Activated CD4-positive, alpha-beta T cell treated with anti-CD3 and anti-CD28 coated beads for 36 hours (primary cell): ENCODE data around the gene TTC27. TPM values are rescaled to one million over a fixed set of nuclear protein-coding genes. Genes with fewer than 3 reads are reported as not detected.

Experiments used
- ATAC-seq: fragments of 200-7000 bp; cut with Tn5 transposase; one replicate; pipeline ENCODE4 v1.10.0; 2021; ENCODE audit warnings: mild to moderate bottlenecking, moderate library complexity
- CTCF ChIA-PET: fragments of 350-600 bp; sonication (Branson Sonifier 250); formaldehyde crosslinking; loops from one replicate; lab custom pipeline; 2021; ENCODE audit warnings: antibody characterized with exemption; lab: Charles Lee
- POLR2A ChIA-PET: fragments of 350-600 bp; sonication (Branson Sonifier 250); formaldehyde crosslinking; loops from one replicate; lab custom pipeline; 2021; ENCODE audit warnings: antibody characterized with exemption, inconsistent platforms; lab: Charles Lee
- DNase-seq: peaks from one replicate; pipeline ENCODE4 v3.0.0-alpha.2; 2020
- H3K27ac Mint-ChIP-seq: one replicate; pipeline ENCODE4 v1.8.0; 2021; ENCODE audit warnings: mixed read lengths
- H3K27me3 Mint-ChIP-seq: one replicate; pipeline ENCODE4 v1.8.0; 2021; ENCODE audit warnings: mixed read lengths
- H3K36me3 Mint-ChIP-seq: one replicate; pipeline ENCODE4 v1.8.0; 2021; ENCODE audit warnings: low read depth, mixed read lengths
- H3K4me1 Mint-ChIP-seq: one replicate; pipeline ENCODE4 v1.8.0; 2021; ENCODE audit warnings: mixed read lengths
- H3K4me3 Mint-ChIP-seq: one replicate; pipeline ENCODE4 v1.8.0; 2021; ENCODE audit warnings: mild to moderate bottlenecking, moderate library complexity, mixed read lengths
- H3K9me3 Mint-ChIP-seq: one replicate; pipeline ENCODE4 v1.8.0; 2021; ENCODE audit warnings: low read depth, mixed read lengths
- intact Hi-C, 2 experiments: fragments of 100-400 bp; cut with DNase I in 1 of 2; cut with micrococcal nuclease in 1 of 2; formaldehyde crosslinking; loops; one replicate each; pipeline versions ENCODE4 v1.14.2 to v1.15.1; 2022 to 2024; cut with DNase I, micrococcal nuclease
- total RNA-seq, 2 experiments: library from RNA; stranded (reverse); gene quantifications; one replicate each; pipeline ENCODE4 v1.2.3, GENCODE V29; 2021

TTC27 gene
- total RNA-seq, result 10 to 100 TPM; 32.7 to 33.7 TPM

DNA sequence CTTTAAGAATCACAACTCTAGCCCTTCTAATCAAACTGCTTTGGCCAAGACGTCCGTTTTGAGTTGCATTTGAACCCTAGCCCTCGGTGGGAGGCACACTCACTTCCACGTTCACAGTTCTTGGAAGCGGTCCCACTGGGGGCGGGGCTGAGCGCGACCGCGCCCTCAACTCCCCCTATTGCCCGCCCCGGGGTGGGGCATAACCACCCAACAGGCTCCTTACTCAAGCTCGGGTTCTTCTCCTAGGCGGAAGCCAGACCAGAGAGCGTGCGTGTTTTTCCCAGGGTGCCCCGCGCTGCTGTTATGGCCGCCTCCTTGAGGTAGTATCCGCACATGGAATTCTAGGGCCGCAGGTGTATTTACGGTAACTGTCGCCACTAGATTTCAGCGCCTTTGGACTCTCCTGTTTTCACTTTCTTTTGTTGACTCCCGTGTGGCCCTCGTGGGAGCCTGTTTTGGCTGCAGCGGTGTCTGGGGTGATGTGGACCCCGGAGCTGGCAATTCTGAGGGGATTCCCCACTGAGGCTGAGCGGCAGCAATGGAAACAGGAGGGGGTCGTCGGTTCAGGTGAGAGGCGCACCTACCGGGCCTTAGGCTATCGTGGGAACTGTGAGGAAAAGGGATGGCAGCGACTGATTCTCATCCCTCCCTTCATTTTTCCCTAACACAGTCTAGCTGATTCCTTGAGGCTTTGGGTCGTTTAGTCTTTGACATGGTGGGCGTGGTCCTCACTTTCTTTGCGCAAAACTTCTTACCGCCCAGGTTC is at the start of gene TTC27:
TSS of gene TTC27 (plus strand) at position 237 of the 766 bp plus-strand sequence. CDS start at position 480, 243 bp downstream.
- peaks cover 18% of the 10 kb centered on the region for H3K36me3 Mint-ChIP-seq
- no peaks in the 10 kb centered on the region for H3K9me3 Mint-ChIP-seq
- intact Hi-C loops, result loop anchor here (1.0 to 5.0 kb wide), 12 partner anchors 31 to 971 kb away; partner anchors contain the start of genes BIRC6 (in 2 of the 2), FAM98A (in 2 of the 2), LTBP1 (in 1 of the 2) and MEMO1 (in 1 of the 2)
- ChIA-PET CTCF (interaction anchor here (0.7 kb wide), 1 partner anchor 229 kb away, joined by 3 read pairs; no protein-coding TSS in a partner anchor), POLR2A (interaction anchor here (0.5 to 0.6 kb wide), 2 partner anchors 10 to 18 kb away, joined by 3 to 9 read pairs; no protein-coding TSS in a partner anchor)
- H3K27ac Mint-ChIP-seq, result peak within 1 kb of the TSS; percentile 93
- H3K4me1 Mint-ChIP-seq, result peaks cover 34% of the 10 kb centered on the region
- peak; percentile 99 for ATAC-seq
- peak within 1 kb of the TSS; percentile 92 for H3K4me3 Mint-ChIP-seq
- peak; percentile 97 for DNase-seq
- no peaks in the 10 kb centered on the region for H3K27me3 Mint-ChIP-seq

GRCh38 chr2:32591669-32592463 is 36.0 kb upstream of the TTC27 start:
- H3K36me3 Mint-ChIP-seq, result peaks cover 19% of the 10 kb centered on the region
- H3K4me1 Mint-ChIP-seq, result peaks cover 29% of the 10 kb centered on the region
- H3K27me3 Mint-ChIP-seq, result no peaks in the 10 kb centered on the region
- intact Hi-C loops, result no loop called here
- H3K4me3 Mint-ChIP-seq, result no peak overlapping the region
- POLR2A ChIA-PET, result no interaction called here
- no peaks in the 10 kb centered on the region for H3K9me3 Mint-ChIP-seq
- no peak for DNase-seq
- ATAC-seq, result peak; percentile 97
- CTCF ChIA-PET, result interaction anchor here (0.5 kb wide), 1 partner anchor 17 kb away, joined by 4 read pairs; no protein-coding TSS in a partner anchor
- H3K27ac Mint-ChIP-seq, result peak overlapping the region; percentile 82

GRCh38 chr2:32594573-32594972 is 33.3 kb upstream of the TTC27 start:
- CTCF ChIA-PET, result no interaction called here
- H3K36me3 Mint-ChIP-seq, result peaks cover 24% of the 10 kb centered on the region
- intact Hi-C loops, result no loop called here

GRCh38 chr2:32611366-32611765 is 16.5 kb upstream of the TTC27 start:
- POLR2A ChIA-PET, result no interaction called here
- Mint-ChIP-seq H3K4me3 (no peak overlapping the region), H3K27me3 (no peaks in the 10 kb centered on the region), H3K4me1 (no peaks in the 10 kb centered on the region), H3K27ac (no peak overlapping the region), H3K9me3 (no peaks in the 10 kb centered on the region), H3K36me3 (peaks cover 28% of the 10 kb centered on the region)
- no peak for DNase-seq
- CTCF ChIA-PET, result interaction anchor here (1.4 kb wide), 1 partner anchor 11 kb away, joined by 3 read pairs; no protein-coding TSS in a partner anchor
- ATAC-seq, result no peak
- intact Hi-C loops, result no loop called here

More at GRCh38 chr2:32594573-32594972, 33.3 kb upstream of the TTC27 start:
- Mint-ChIP-seq H3K27ac (no peak overlapping the region), H3K9me3 (no peaks in the 10 kb centered on the region), H3K27me3 (no peaks in the 10 kb centered on the region), H3K4me1 (peaks cover 25% of the 10 kb centered on the region), H3K4me3 (no peak overlapping the region)
- POLR2A ChIA-PET, result no interaction called here
- no peak for DNase-seq
- no peak for ATAC-seq

GRCh38 chr2:32611771-32612170 is 16.1 kb upstream of the TTC27 start:
- Mint-ChIP-seq H3K27me3 (no peaks in the 10 kb centered on the region), H3K27ac (no peak overlapping the region), H3K4me3 (no peak overlapping the region), H3K36me3 (peaks cover 28% of the 10 kb centered on the region), H3K4me1 (no peaks in the 10 kb centered on the region), H3K9me3 (no peaks in the 10 kb centered on the region)
- intact Hi-C loops, result no loop called here
- ChIA-PET CTCF (interaction anchor here (1.4 kb wide), 1 partner anchor 10 kb away, joined by 3 read pairs; no protein-coding TSS in a partner anchor), POLR2A (no interaction called here)
- ATAC-seq (no peak), DNase-seq (no peak)

DNA sequence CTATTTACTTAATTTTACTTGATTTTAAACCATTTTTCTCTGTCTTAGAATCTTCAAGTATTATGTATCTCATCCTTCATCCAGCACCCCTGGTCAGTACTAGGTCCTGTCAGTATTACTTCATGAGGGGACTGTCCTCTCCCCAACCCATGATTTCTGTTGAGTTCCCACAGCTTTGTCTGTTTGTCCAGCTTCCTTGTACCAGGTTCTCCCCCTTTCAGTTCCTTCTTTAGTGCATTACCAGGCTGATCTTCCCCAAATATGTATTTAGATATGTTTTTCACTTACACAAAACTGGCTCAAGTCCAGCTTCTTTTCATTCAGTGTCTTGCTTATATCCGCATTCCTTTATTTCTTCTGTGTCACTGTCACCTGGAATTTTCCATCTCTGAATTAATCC is 13.8 kb upstream of the TTC27 start:
- DNase-seq (no peak), ATAC-seq (no peak)
- ChIA-PET CTCF (no interaction called here), POLR2A (no interaction called here)
- intact Hi-C loops, result no loop called here
- Mint-ChIP-seq H3K27me3 (no peaks in the 10 kb centered on the region), H3K4me3 (no peak overlapping the region), H3K4me1 (no peaks in the 10 kb centered on the region), H3K27ac (peak overlapping the region; percentile 7), H3K36me3 (peaks cover 31% of the 10 kb centered on the region), H3K9me3 (no peaks in the 10 kb centered on the region)

- intact Hi-C loops, result no loop called here
- Mint-ChIP-seq H3K4me3 (no peak overlapping the region), H3K36me3 (peaks cover 22% of the 10 kb centered on the region), H3K9me3 (no peaks in the 10 kb centered on the region), H3K27me3 (no peaks in the 10 kb centered on the region), H3K27ac (no peak overlapping the region), H3K4me1 (no peaks in the 10 kb centered on the region)
- no peak for DNase-seq
- CTCF ChIA-PET, result interaction anchor here (0.7 to 0.9 kb wide), 2 partner anchors 22 to 40 kb away, joined by 3 read pairs; no protein-coding TSS in a partner anchor
- no peak for ATAC-seq
- POLR2A ChIA-PET, result no interaction called here
These were observed 10.2 kb upstream of the TTC27 start for GRCh38 chr2:32617599-32618189.

- Mint-ChIP-seq H3K4me3 (no peak overlapping the region), H3K9me3 (no peaks in the 10 kb centered on the region), H3K27me3 (no peaks in the 10 kb centered on the region), H3K36me3 (peaks cover 5% of the 10 kb centered on the region), H3K4me1 (peaks cover 7% of the 10 kb centered on the region), H3K27ac (no peak overlapping the region)
- CTCF ChIA-PET, result interaction anchor here (1.4 kb wide), 1 partner anchor 11 kb away, joined by 3 read pairs; no protein-coding TSS in a partner anchor
- intact Hi-C loops, result no loop called here
- POLR2A ChIA-PET, result interaction anchor here (0.6 kb wide), 1 partner anchor 10 kb away, joined by 3 read pairs; no protein-coding TSS in a partner anchor
- no peak for DNase-seq
- ATAC-seq, result no peak
These were observed 5.1 kb upstream of the TTC27 start for GRCh38 chr2:32622570-32623310.

DNA sequence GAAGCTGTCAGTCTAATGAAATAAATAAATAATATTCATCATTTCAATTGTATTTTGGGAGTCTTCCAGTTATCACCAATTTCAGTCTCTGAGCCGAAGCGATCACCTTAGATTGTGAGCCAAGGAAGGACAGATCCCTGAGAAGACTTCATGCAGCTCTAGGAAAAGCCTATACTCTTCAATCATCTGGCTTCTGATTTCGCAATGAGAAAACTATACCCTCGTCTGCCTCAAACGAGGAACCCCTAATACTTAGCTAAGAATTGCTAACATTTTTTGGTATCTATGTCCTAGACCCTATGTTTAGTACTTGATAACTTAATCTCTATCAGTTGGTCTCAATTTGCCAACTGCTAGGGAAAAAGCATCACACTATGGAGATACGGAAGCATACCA is 4.5 kb upstream of the TTC27 start:
- peaks cover 3% of the 10 kb centered on the region for H3K36me3 Mint-ChIP-seq
- H3K4me1 Mint-ChIP-seq, result peaks cover 8% of the 10 kb centered on the region
- no peak for DNase-seq
- H3K4me3 Mint-ChIP-seq, result no peak overlapping the region
- ChIA-PET CTCF (no interaction called here), POLR2A (no interaction called here)
- H3K9me3 Mint-ChIP-seq, result no peaks in the 10 kb centered on the region
- no peak overlapping the region for H3K27ac Mint-ChIP-seq
- intact Hi-C loops, result no loop called here
- ATAC-seq, result no peak
- no peaks in the 10 kb centered on the region for H3K27me3 Mint-ChIP-seq

- Mint-ChIP-seq H3K4me3 (no peak overlapping the region), H3K9me3 (no peaks in the 10 kb centered on the region), H3K4me1 (peaks cover 18% of the 10 kb centered on the region), H3K27me3 (no peaks in the 10 kb centered on the region), H3K27ac (no peak overlapping the region), H3K36me3 (peaks cover 5% of the 10 kb centered on the region)
- DNase-seq (no peak), ATAC-seq (no peak)
- intact Hi-C loops, result loop anchor here (5.0 kb wide), 3 partner anchors 73 to 613 kb away; partner anchors contain the start of genes BIRC6 (in 1 of the 2) and MEMO1 (in 1 of the 2)
- ChIA-PET CTCF (no interaction called here), POLR2A (no interaction called here)
These were observed 3.0 kb upstream of the TTC27 start for GRCh38 chr2:32624812-32625211.
